MM.1S (cell line): ENCODE measurements around the gene SH3PXD2B.

ENCODE experiments used
- DNase-seq: peaks from one replicate; pipeline ENCODE4 v3.0.0-alpha.2; 2015
- H2AFZ ChIP-seq: fragments of 300-600 bp; sonication (generic); 2 replicates; pipeline ENCODE4 v1.6.0; 2016; ENCODE audit warnings: antibody characterized with exemption, low read length
- H3F3A ChIP-seq: fragments of 300-600 bp; sonication (generic); 2 replicates; pipeline ENCODE4 v1.6.1; 2016; ENCODE audit warnings: mild to moderate bottlenecking, antibody characterized with exemption, low read length, moderate library complexity, mixed read lengths; ENCODE audit not compliant: insufficient read depth
- H3K27ac ChIP-seq: fragments of 300-600 bp; sonication (generic); 2 replicates; pipeline ENCODE4 v1.5.1; 2016; ENCODE audit warnings: mild to moderate bottlenecking, low read length
- H3K27me3 ChIP-seq: fragments of 300-600 bp; sonication (generic); replicated peaks from 2 replicates; pipeline ENCODE4 v1.6.0; 2016; ENCODE audit warnings: low read length; ENCODE audit not compliant: insufficient read depth
- H3K36me3 ChIP-seq: fragments of 300-600 bp; sonication (generic); replicated peaks from 2 replicates; pipeline ENCODE4 v1.6.1; 2016; ENCODE audit warnings: mild to moderate bottlenecking, low read length, mixed read lengths; ENCODE audit not compliant: insufficient read depth
- H3K4me1 ChIP-seq: fragments of 300-600 bp; sonication (generic); 2 replicates; pipeline ENCODE4 v1.6.1; 2016; ENCODE audit warnings: low read length, mixed read lengths
- H3K4me2 ChIP-seq: fragments of 300-600 bp; sonication (generic); 2 replicates; pipeline ENCODE4 v1.6.0; 2016; ENCODE audit warnings: low read depth, low read length
- H3K4me3 ChIP-seq: fragments of 300-600 bp; sonication (generic); 2 replicates; pipeline ENCODE4 v1.5.1; 2016; ENCODE audit warnings: low read length, mixed read lengths
- H3K79me2 ChIP-seq: fragments of 300-600 bp; sonication (generic); 2 replicates; pipeline ENCODE4 v1.6.1; 2016; ENCODE audit warnings: mixed run types, low read length, mixed read lengths
- H3K9ac ChIP-seq: fragments of 300-600 bp; sonication (generic); 2 replicates; pipeline ENCODE4 v1.6.1; 2016; ENCODE audit warnings: low read length, mixed read lengths
- H3K9me2 ChIP-seq: fragments of 300-600 bp; sonication (generic); replicated peaks from 2 replicates; pipeline ENCODE4 v1.6.1; 2016; ENCODE audit warnings: mild to moderate bottlenecking, low read length, mixed read lengths; ENCODE audit not compliant: insufficient read depth
- H3K9me3 ChIP-seq: fragments of 300-600 bp; sonication (generic); replicated peaks from 2 replicates; pipeline ENCODE4 v1.6.1; 2016; ENCODE audit warnings: mild to moderate bottlenecking, low read length, mixed read lengths; ENCODE audit not compliant: insufficient read depth
- H4K20me1 ChIP-seq: fragments of 300-600 bp; sonication (generic); 2 replicates; pipeline ENCODE4 v1.6.1; 2016; ENCODE audit warnings: mild to moderate bottlenecking, low read length, moderate library complexity, mixed read lengths; ENCODE audit not compliant: insufficient read depth
- CTCF ChIP-seq: fragments of 300-600 bp; sonication (generic); IDR thresholded peaks from 2 replicates; pipeline ENCODE4 v1.5.1; 2016; ENCODE audit warnings: antibody characterized with exemption, low read length, mixed read lengths
- EZH2 ChIP-seq: fragments of 300-600 bp; sonication (generic); optimal IDR thresholded peaks from 2 replicates; pipeline ENCODE3; 2017; ENCODE audit warnings: low read depth, mild to moderate bottlenecking, antibody characterized with exemption, low read length, mixed read lengths
- EZH2phosphoT487 ChIP-seq: fragments of 300-600 bp; sonication (generic); IDR thresholded peaks from 2 replicates; pipeline ENCODE4 v1.6.1; 2018; ENCODE audit warnings: antibody characterized with exemption, low read length

The SH3PXD2B gene

DNA sequence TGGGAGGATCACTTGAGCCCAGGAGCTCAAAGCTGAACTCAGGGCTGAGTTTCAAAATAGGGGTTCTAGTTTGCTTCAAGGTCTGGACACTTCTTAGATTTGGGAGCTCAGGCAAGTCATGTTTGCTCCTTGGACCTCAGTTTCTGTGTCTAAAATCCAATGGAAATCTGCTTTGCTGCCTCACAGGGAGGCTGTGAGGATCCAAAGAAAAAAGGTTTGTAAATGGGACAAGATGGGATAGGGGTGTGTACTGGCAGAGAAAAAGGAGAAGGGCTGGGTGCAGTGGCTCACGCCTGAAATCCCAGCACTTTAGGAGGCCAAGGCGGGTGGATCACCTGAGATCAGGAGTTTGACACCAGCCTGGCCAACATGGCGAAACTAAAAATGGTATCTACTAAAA lies 39.6 kb upstream of the SH3PXD2B start:
- H3K79me2 ChIP-seq = no peaks in the 10 kb centered on the region
- no peak overlapping the region for H2AFZ ChIP-seq
- H3K9ac ChIP-seq = no peak overlapping the region
- H3K27ac ChIP-seq = no peak overlapping the region
- no peak overlapping the region for H3K4me2 ChIP-seq
- H3F3A ChIP-seq = no peaks in the 10 kb centered on the region
- H3K4me1 ChIP-seq = no peaks in the 10 kb centered on the region
- H3K9me2 ChIP-seq = no peaks in the 10 kb centered on the region
- TF ChIP-seq EZH2phosphoT487 = no peak
- no peak for TF ChIP-seq EZH2
- TF ChIP-seq CTCF = no peak
- no peaks in the 10 kb centered on the region for H3K9me3 ChIP-seq
- DNase-seq = no peak
- peaks cover 12% of the 10 kb centered on the region for H3K27me3 ChIP-seq
- H3K36me3 ChIP-seq = no peaks in the 10 kb centered on the region
- H3K4me3 ChIP-seq = no peak overlapping the region
- no peaks in the 10 kb centered on the region for H4K20me1 ChIP-seq

- H4K20me1 ChIP-seq = no peaks in the 10 kb centered on the region
- no peaks in the 10 kb centered on the region for H3K9me3 ChIP-seq
- H3K36me3 ChIP-seq = no peaks in the 10 kb centered on the region
- no peaks in the 10 kb centered on the region for H3K9me2 ChIP-seq
- no peak overlapping the region for H3K27ac ChIP-seq
- no peaks in the 10 kb centered on the region for H3K79me2 ChIP-seq
- H3K4me2 ChIP-seq = no peak overlapping the region
- H3K9ac ChIP-seq = no peak overlapping the region
- no peaks in the 10 kb centered on the region for H3K4me1 ChIP-seq
- TF ChIP-seq CTCF = no peak
- TF ChIP-seq EZH2phosphoT487 = no peak
- TF ChIP-seq EZH2 = no peak
- H3K27me3 ChIP-seq = peaks cover 12% of the 10 kb centered on the region
- H3F3A ChIP-seq = no peaks in the 10 kb centered on the region
- H3K4me3 ChIP-seq = no peak overlapping the region
- no peak overlapping the region for H2AFZ ChIP-seq
- no peak for DNase-seq
These were observed 39.1 kb upstream of the SH3PXD2B start for GRCh38 chr5:172493461-172493860.

DNA sequence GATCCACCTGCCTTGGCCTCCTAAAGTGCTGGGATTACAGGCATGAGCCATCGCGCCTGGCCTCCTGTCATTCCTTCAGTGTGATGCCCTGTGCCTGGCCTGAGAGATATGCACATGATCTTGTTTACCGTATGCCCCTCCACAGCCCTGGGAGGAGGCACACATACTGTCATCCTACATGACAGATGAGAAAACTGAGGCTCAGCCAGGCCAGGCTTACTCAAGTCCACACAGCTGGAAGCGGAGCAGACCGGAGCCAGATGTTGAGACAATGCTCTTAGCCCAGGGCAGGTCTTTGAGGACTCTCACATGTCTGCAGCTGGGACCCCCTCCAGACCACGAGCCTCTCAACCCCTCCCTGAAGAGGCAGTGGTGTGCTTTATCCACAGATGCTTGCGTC lies 38.7 kb upstream of the SH3PXD2B start:
- no peak overlapping the region for H2AFZ ChIP-seq
- no peaks in the 10 kb centered on the region for H3F3A ChIP-seq
- TF ChIP-seq EZH2phosphoT487 = no peak
- no peak for TF ChIP-seq EZH2
- TF ChIP-seq CTCF = no peak
- H3K9ac ChIP-seq = no peak overlapping the region
- H3K79me2 ChIP-seq = no peaks in the 10 kb centered on the region
- no peak overlapping the region for H3K4me2 ChIP-seq
- H4K20me1 ChIP-seq = no peaks in the 10 kb centered on the region
- H3K4me1 ChIP-seq = no peaks in the 10 kb centered on the region
- no peaks in the 10 kb centered on the region for H3K9me3 ChIP-seq
- H3K27me3 ChIP-seq = peaks cover 12% of the 10 kb centered on the region
- DNase-seq = no peak
- H3K36me3 ChIP-seq = no peaks in the 10 kb centered on the region
- no peak overlapping the region for H3K27ac ChIP-seq
- H3K4me3 ChIP-seq = no peak overlapping the region
- no peaks in the 10 kb centered on the region for H3K9me2 ChIP-seq
